IPS-18a (cell line): Measurements from ENCODE around the gene MAST1.
A peak's percentile ranks its signal among the peaks of the same experiment; 100 is the strongest.
"Not testable (repeated sequence)": the region's sequence is repeated elsewhere in the genome, so short reads cannot be mapped to it uniquely, and the experiment has no call there.

ENCODE experiments used
- H3K27ac ChIP-seq: one replicate; pipeline ENCODE4 v1.5.1; 2013; ENCODE audit warnings: low read length
- H3K27me3 ChIP-seq: one replicate; pipeline ENCODE4 v1.6.1; 2013; ENCODE audit warnings: mild to moderate bottlenecking, low read length; ENCODE audit not compliant: control insufficient read depth, insufficient read depth
- H3K36me3 ChIP-seq: one replicate; pipeline ENCODE4 v1.6.1; 2013; ENCODE audit warnings: low read depth, low read length; ENCODE audit not compliant: control insufficient read depth
- H3K4me1 ChIP-seq: one replicate; pipeline ENCODE4 v1.6.1; 2013; ENCODE audit warnings: low read depth, low read length; ENCODE audit not compliant: control insufficient read depth
- H3K4me3 ChIP-seq: one replicate; pipeline ENCODE4 v1.5.1; 2013; ENCODE audit warnings: low read length
- H3K9ac ChIP-seq: one replicate; pipeline ENCODE4 v1.6.1; 2013; ENCODE audit warnings: mild to moderate bottlenecking, low read length, moderate library complexity
- H3K9me3 ChIP-seq: one replicate; pipeline ENCODE4 v1.6.1; 2013; ENCODE audit warnings: low read depth, low read length; ENCODE audit not compliant: control insufficient read depth

Gene MAST1

DNA sequence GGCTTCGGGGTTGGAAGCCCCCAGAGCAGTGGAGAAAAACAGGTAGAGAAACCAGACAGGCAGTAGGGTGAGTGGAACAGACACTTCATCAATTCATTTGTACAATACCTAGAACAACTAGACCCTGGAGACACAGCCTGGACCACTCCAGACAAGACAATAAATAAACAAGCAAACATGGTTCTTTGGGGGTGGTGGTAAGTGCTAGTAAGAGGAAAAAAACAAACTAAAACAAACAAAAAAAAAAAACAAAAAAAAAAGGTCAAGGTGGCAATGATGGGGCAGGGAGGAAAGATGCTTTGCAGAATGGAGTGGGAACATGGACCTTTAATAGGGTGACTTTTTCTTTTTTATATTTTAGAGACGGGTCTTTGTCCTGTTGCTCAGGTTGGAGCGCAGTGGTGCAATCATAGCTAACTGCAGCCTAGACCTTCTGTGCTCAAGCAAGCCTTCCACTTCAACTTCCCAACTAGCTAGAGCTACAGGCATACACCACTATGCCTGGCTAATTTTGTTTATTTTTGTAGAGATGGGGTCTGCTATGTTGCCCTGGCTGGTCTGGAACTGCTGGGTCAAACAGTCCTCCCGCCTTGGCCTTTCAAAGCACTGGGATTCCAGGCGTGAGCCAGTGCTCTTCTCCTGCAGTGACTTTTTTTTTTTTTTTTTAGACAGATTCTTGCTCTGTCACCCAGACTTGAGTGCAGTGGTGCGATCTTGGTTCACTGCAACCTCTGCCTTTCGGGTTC is 43.9 kb upstream of the MAST1 start:
- Histone ChIP-seq H3K27ac (no peak overlapping the region), H3K9ac (peak overlapping the region; percentile 79), H3K4me3 (peak overlapping the region; percentile 72), H3K36me3 (peaks cover 11% of the 10 kb centered on the region), H3K4me1 (peaks cover 22% of the 10 kb centered on the region), H3K9me3 (no peaks in the 10 kb centered on the region), H3K27me3 (peaks cover 31% of the 10 kb centered on the region)

DNA sequence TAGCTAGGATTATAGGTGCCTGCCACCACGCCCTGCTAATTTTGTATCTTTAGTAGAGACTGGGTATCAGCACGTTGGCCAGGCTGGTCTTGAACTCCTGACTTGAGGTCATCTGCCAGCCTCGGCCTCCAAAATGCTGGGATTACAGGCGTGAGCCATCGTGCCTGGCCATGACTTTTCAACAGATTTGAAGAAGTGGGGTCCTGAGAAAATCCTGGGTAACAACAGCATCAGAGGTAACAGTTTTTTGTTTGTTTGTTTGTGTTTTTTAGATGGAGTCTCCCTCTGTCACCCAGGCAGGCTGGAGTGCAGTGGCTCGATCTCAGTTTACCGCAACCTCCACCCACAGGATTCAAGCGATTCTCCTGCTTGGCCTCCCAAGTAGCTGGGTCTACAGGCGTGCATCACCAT is 43.3 kb upstream of the MAST1 start:
- H3K27ac ChIP-seq: no peak overlapping the region

DNA sequence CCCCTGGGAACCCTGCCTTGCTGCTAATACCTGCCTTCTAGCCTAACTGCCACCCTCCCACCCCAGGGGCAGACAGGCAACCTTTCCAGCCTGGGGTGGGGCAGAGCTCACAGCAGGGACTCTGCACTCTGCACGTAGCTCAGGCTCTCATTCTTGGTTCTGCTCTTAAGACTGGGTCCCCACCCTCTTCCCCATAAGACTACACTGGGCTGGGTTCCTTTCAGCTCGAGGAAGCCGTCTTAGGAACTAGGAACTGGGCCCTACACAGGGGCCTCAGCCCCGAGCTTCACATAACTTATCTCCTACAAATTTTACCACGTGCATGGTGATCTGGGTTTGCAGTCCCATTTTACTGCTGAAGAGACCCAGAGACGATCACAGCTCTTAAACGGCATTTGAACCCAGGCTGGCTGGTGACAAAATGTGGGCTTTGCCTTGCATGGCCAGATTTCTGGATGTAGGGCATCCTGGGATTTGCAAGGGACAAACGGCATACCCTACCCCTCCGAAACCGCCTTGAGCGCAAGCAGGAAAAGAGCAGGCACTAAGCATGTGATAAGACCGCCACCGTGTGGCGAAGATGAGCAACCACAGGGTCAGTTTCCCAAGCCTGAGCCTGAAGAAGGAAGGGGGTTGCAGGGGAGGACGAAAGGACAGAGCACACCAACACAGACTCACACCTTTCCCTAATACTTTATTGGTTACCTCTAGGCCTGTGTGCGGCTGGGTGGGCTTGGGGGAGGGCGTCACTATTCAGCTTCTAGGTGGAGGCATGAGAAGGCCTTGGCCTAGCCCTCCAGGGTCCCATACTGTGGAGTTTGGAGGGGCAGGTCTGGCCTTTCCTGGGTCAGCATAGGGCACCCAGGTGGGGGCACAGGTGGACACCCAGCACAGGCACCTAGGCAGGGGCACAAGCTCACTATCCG is 41.9 kb upstream of the MAST1 start:
- H3K9me3 ChIP-seq: no peaks in the 10 kb centered on the region
- H3K27me3 ChIP-seq: peaks cover 19% of the 10 kb centered on the region
- no peak overlapping the region for H3K27ac ChIP-seq
- peaks cover 23% of the 10 kb centered on the region for H3K36me3 ChIP-seq
- H3K4me1 ChIP-seq: peaks cover 15% of the 10 kb centered on the region
- no peak overlapping the region for H3K4me3 ChIP-seq
- no peak overlapping the region for H3K9ac ChIP-seq

More for the DNA sequence above, 43.3 kb upstream of the MAST1 start:
- no peak overlapping the region for H3K4me3 ChIP-seq
- H3K27me3 ChIP-seq: peaks cover 31% of the 10 kb centered on the region
- peaks cover 17% of the 10 kb centered on the region for H3K36me3 ChIP-seq
- peaks cover 21% of the 10 kb centered on the region for H3K4me1 ChIP-seq
- H3K9ac ChIP-seq: no peak overlapping the region
- H3K9me3 ChIP-seq: no peaks in the 10 kb centered on the region

DNA sequence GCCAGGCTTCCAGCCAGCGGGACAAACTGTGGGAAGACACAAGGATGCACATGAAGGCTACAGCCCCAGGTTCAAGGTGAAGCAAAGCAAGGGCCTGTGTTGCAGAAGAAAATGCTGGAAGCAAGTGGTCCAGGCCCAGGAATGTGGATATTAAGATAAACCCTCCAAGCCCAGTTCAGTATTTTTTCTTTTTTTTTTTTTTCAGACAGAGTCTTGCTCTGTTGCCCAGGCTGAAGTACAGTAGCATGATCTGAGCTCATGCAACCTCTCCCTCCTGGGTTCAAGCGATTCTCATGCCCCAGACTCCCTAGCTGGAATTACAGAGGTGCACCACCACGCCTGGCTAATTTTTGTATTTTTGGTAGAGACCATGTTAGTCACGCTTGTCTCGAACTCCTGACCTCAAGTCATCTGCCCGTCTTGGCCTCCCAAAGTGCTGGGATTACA is 41.2 kb upstream of the MAST1 start:
- Histone ChIP-seq H3K27ac (no peak overlapping the region), H3K9me3 (no peaks in the 10 kb centered on the region), H3K36me3 (peaks cover 23% of the 10 kb centered on the region), H3K9ac (no peak overlapping the region), H3K4me3 (no peak overlapping the region), H3K4me1 (peaks cover 15% of the 10 kb centered on the region), H3K27me3 (peaks cover 12% of the 10 kb centered on the region)

DNA sequence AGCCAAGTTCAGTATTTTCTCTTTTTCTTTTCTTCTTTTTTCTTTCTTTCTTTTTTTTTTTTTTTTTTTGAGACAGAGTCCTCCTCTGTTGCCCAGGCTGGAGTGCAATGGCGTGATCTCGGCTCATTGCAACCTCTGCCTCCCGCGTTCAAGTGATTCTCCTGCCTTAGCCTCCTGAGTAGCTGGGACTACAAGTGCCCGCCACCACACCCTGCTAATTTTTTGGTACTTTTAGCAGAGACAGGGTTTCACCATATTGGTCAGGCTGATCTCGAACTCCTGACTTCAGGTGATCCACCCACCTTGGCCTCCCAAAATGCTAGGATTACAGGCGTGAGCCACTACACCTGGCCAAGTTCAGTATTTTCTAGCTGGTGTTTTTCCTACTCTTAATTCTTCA is 40.7 kb upstream of the MAST1 start:
- peaks cover 12% of the 10 kb centered on the region for H3K27me3 ChIP-seq
- peaks cover 23% of the 10 kb centered on the region for H3K36me3 ChIP-seq
- not testable (repeated sequence) for H3K4me3 ChIP-seq, H3K9me3 ChIP-seq, H3K9ac ChIP-seq, H3K27ac ChIP-seq
- peaks cover 15% of the 10 kb centered on the region for H3K4me1 ChIP-seq

DNA sequence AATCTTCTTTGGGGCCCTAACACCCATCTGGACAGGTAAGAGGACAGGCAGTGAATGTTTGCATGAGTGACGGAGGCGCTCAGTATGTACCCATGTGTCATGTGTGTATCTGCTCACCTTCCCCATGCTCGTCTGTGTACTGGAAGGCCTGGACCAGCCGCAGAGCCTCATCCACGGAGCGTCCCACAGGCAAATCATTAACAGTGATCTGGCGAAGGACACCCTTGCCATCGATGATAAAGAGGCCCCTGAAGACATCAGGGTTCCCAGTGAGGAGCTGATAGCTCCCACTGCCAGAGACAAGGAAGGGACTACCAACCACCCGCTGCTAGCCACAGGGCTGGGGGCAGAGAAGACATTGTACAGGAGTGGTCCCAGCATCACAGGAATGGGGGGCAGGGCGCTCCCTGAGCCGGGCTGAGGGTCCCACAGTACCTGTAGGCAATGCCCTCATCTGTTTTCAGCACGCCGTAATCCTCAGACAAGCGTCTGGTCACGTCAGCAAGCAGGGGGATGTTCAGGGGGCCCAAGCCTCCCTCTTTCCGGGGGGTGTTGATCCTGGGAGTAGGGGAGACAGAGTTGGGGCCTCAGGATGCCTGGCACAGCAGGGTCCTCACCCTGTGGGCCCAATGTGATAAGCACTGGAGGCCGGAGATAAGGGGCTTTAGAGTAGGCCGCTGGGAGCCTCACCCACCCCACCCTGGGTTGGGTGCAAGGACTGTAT is 38.4 kb upstream of the MAST1 start:
- Histone ChIP-seq H3K4me1 (peaks cover 12% of the 10 kb centered on the region), H3K4me3 (peak overlapping the region; percentile 78), H3K9ac (no peak overlapping the region), H3K36me3 (peaks cover 23% of the 10 kb centered on the region), H3K27ac (no peak overlapping the region), H3K9me3 (no peaks in the 10 kb centered on the region), H3K27me3 (peaks cover 7% of the 10 kb centered on the region)

DNA sequence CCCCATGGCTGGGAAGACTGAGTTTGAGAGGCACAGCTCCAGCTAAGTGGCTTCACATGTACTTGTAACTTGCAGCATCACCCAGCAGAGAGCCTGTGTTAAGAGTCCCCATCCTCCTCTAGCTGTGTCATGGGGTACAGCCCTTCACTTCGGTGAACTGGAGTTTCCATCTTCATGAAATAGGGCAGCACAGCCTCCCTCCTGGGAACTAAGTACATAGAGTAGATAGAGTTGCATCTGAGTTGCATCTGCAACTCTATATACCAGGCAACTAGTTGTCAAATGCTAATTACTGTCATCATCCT is 37.9 kb upstream of the MAST1 start:
- H3K4me1 ChIP-seq: peaks cover 12% of the 10 kb centered on the region
- H3K27ac ChIP-seq: no peak overlapping the region
- peak overlapping the region; percentile 80 for H3K9ac ChIP-seq

DNA sequence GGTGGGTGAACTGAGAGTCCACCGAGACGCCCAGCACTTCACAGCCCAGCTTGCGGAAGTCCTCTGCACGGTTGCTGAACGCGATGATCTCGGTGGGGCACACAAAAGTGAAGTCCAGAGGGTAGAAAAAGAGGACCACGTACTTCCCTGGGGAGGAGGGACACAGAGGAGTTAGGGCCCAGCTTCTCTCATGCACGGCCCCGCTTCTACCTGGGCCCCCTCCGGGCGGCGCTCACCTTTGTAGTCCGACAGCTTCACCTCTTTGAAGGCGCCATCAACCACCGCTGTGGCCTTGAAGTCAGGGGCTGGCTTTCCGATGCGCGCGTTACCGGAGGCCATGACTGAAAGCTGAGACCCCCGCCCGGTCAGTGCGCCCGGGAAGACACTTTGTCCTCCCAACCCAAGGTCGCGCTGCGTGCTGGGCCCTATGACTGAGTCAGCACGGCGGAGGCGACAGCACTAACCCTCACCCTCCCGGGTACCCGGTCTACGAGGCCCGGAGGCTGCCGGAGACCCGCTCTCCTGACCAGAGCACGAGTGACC is 37.3 kb upstream of the MAST1 start:
- peaks cover 7% of the 10 kb centered on the region for H3K27me3 ChIP-seq
- no peaks in the 10 kb centered on the region for H3K9me3 ChIP-seq
- peaks cover 11% of the 10 kb centered on the region for H3K4me1 ChIP-seq
- H3K9ac ChIP-seq: peak overlapping the region; percentile 80
- H3K27ac ChIP-seq: no peak overlapping the region
- H3K36me3 ChIP-seq: peaks cover 23% of the 10 kb centered on the region
- H3K4me3 ChIP-seq: peak overlapping the region; percentile 78

More for the DNA sequence above, 37.9 kb upstream of the MAST1 start:
- H3K4me3 ChIP-seq: peak overlapping the region; percentile 78
- no peaks in the 10 kb centered on the region for H3K9me3 ChIP-seq
- H3K27me3 ChIP-seq: peaks cover 7% of the 10 kb centered on the region
- peaks cover 23% of the 10 kb centered on the region for H3K36me3 ChIP-seq

DNA sequence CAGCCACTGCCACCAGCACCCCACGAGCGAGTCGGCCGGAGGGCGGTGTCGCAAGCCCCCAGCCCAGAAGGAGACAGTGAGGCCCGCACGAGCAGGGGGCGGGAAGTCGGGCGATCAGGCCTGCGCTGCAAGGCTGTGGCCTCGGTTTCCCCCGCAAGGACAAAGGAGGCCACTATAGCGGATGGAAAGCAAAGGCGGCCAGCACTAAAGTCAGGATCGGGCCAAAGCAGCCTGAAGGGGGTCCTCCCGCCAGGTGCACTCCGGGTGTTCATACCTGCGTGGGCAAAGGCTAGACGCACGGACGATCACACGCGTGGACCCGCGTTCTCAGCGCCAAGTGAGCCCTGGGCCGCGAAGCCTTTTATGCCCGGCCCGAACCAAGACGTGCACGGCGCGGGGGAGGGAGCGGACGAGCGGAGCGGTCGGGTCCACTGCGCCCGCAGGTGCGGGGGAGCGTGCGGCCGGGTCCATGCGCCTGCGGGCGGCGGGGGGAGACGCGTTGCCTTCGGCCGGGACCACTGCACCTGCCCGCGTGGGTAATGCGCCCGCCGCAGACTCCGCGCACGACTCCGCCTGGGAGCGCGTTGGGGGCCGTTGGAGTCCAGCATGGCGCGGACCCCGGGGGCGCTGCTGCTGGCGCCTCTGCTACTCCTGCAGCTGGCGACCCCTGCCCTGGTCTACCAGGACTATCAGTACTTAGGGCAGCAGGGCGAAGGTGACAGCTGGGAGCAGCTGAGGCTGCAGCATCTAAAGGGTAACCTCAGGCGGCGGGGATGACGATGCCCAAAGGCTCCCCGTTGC is 36.6 kb upstream of the MAST1 start, which contains the start of the genes PRDX2 and THSD8:
Gene PRDX2, minus strand, starts transcription at position 335 of the 801 bp plus-strand sequence. CDS start 539 bp downstream, outside the sequence.
Gene THSD8, plus strand, starts transcription at position 604 of the 801 bp plus-strand sequence. Its CDS starts 3 bp downstream, at position 607.
- Histone ChIP-seq H3K9ac (peak within 1 kb of the TSS; percentile 80), H3K4me1 (peaks cover 9% of the 10 kb centered on the region), H3K9me3 (no peaks in the 10 kb centered on the region), H3K36me3 (peaks cover 23% of the 10 kb centered on the region), H3K27me3 (peaks cover 7% of the 10 kb centered on the region), H3K4me3 (peak within 1 kb of the TSS; percentile 78), H3K27ac (no peak within 1 kb of the TSS)

DNA sequence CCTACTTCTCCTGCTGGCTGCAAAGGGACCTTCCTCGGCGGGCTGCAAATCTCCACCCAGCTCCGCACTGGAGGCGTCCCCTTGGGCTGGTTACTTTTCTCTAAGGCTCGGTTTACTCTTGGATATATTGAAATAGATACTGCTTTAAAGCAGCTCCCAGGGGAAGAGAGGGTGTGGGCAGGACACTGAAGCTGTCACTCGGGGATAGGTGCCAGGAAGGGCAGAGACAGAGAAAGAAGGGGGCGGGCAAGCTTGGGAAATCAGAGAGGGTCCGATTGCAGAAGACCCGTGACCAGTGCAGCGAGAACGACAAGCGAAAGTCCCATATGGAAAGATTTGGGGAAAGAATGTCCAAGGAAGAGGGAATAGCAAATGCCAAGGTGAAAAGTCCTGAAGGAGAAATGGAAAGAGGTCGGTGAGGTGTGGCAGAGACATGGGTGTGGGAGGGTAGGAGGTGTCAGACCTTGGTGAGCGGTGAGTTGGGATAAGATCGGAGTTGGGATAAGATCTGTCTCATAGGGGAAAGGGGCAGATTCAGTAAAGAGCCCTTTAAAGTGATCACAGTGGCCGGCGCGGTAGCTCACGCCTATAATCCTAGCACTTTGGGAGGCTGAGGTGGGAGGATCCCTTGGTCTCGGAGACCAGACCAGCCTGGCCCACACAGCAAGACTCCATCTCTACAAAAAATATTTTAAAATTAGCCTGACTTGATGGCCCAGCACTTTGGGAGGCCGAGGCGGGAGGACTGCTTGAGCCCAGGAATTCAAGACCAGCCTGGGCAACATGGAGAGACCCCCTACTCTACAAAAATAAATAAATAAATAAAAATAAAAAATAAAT is 35.8 kb upstream of the MAST1 start:
- H3K4me1 ChIP-seq: peaks cover 13% of the 10 kb centered on the region
- H3K4me3 ChIP-seq: peak overlapping the region; percentile 78
- H3K9me3 ChIP-seq: no peaks in the 10 kb centered on the region
- H3K27me3 ChIP-seq: peaks cover 7% of the 10 kb centered on the region
- H3K36me3 ChIP-seq: peaks cover 18% of the 10 kb centered on the region
- no peak overlapping the region for H3K27ac ChIP-seq
- no peak overlapping the region for H3K9ac ChIP-seq
